ENCODE measurements around the gene FBXW11. TPM values are rescaled to one million over a fixed set of nuclear protein-coding genes. Genes with fewer than 3 reads are reported as not detected.

Gene FBXW11
- total RNA-seq, 1 experiment from 2014 or later: 52.0 TPM

- ATAC-seq (no peak), DNase-seq (ENCODE audit: low read depth, low spot score) (no peak)
- Histone ChIP-seq H2AFZ (ENCODE audit: low read depth, low read length, poor library complexity, severe bottlenecking) (no peak overlapping the region), H3K4me3 (replicated peaks in 1 of 2; ENCODE audit: low read depth in 1 of 2, low read length in 2 of 2) (no peak overlapping the region), H3K27ac (ENCODE audit: low read depth, low read length) (no peak overlapping the region), H3K4me2 (ENCODE audit: low read length) (no peak overlapping the region), H3K9me3 (ENCODE audit: control insufficient read depth in 1 of 2, insufficient read depth in 1 of 2, low read depth in 1 of 2, low read length in 2 of 2) (no peaks in the 10 kb centered on the region), H3K79me2 (ENCODE audit: insufficient read depth, low read length) (no peaks in the 10 kb centered on the region), H3K36me3 (ENCODE audit: control insufficient read depth in 1 of 2, insufficient read depth in 2 of 2, low read length in 2 of 2) (no peaks in the 10 kb centered on the region), H3K9me2 (ENCODE audit: insufficient read depth) (no peaks in the 10 kb centered on the region), H3K9ac (ENCODE audit: low read length) (no peak overlapping the region), H4K20me1 (ENCODE audit: insufficient read depth) (no peaks in the 10 kb centered on the region), H3K4me1 (ENCODE audit: control insufficient read depth in 1 of 2, insufficient read depth in 2 of 2, low read length in 2 of 2) (no peaks in the 10 kb centered on the region), H3K27me3 (ENCODE audit: insufficient read depth, low read length) (no peaks in the 10 kb centered on the region)
- TF ChIP-seq SIN3A (IDR thresholded peaks at IDR 0.05; ENCODE audit: low read depth) (no peak), ATF3 (IDR thresholded peaks at IDR 0.05) (no peak), CTCF (IDR thresholded peaks at IDR 0.05 in 2 of 3, conservative IDR thresholded peaks at IDR 0.05 in 1 of 3; ENCODE audit: borderline replicate concordance in 1 of 3, insufficient read depth in 1 of 3, low read depth in 2 of 3, low read length in 2 of 3) (no peak), JUND (IDR thresholded peaks at IDR 0.05) (no peak), RAD21 (IDR thresholded peaks at IDR 0.05; ENCODE audit: low read depth) (no peak), TCF7L2 (IDR thresholded peaks at IDR 0.05; ENCODE audit: borderline replicate concordance, extremely low read depth, insufficient read depth, insufficient read length) (no peak), SRF (IDR thresholded peaks at IDR 0.05; ENCODE audit: low read depth) (no peak)
- no TSS peak for BruUV-seq (replicated peaks)
- ChIA-PET CTCF (no interaction called here), RAD21 (ENCODE audit: low non-redundant PET in 1 of 2, low total read pairs in 2 of 2, uncharacterized antibody in 2 of 2, unreplicated experiment in 2 of 2) (no interaction called here), POLR2A (no interaction called here)
- intact Hi-C loops (cut with micrococcal nuclease): no loop called here
Measured at GRCh38 chr5:172015346-172015745, 8.9 kb upstream of the FBXW11 start.

GRCh38 chr5:172010278-172010677, 3.8 kb upstream of the FBXW11 start:
- no peak for ATAC-seq
- Histone ChIP-seq H4K20me1 (ENCODE audit: insufficient read depth) (peaks cover 1% of the 10 kb centered on the region; the same call in 1 of the 2 replicates), H3K79me2 (ENCODE audit: insufficient read depth, low read length) (peaks cover 20% of the 10 kb centered on the region), H3K4me3 (replicated peaks in 1 of 2; ENCODE audit: low read depth in 1 of 2, low read length in 2 of 2) (no peak overlapping the region), H3K9ac (ENCODE audit: low read length) (no peak overlapping the region), H3K4me1 (ENCODE audit: control insufficient read depth in 1 of 2, insufficient read depth in 2 of 2, low read length in 2 of 2) (peaks cover 0 to 12% of the 10 kb centered on the region in 2 experiments; a peak in 1 of 4 replicates), H3K9me3 (ENCODE audit: control insufficient read depth in 1 of 2, insufficient read depth in 1 of 2, low read depth in 1 of 2, low read length in 2 of 2) (no peaks in the 10 kb centered on the region), H3K36me3 (ENCODE audit: control insufficient read depth in 1 of 2, insufficient read depth in 2 of 2, low read length in 2 of 2) (no peaks in the 10 kb centered on the region), H3K4me2 (ENCODE audit: low read length) (no peak overlapping the region), H3K27ac (ENCODE audit: low read depth, low read length) (no peak overlapping the region), H3K9me2 (ENCODE audit: insufficient read depth) (no peaks in the 10 kb centered on the region), H2AFZ (ENCODE audit: low read depth, low read length, poor library complexity, severe bottlenecking) (no peak overlapping the region), H3K27me3 (ENCODE audit: insufficient read depth, low read length) (no peaks in the 10 kb centered on the region)
- DNase-seq (ENCODE audit: low read depth, low spot score): no peak
- BruUV-seq (replicated peaks): no TSS peak
- ChIA-PET CTCF (interaction anchor here (0.6 to 1.3 kb wide), 2 partner anchors 178 to 567 kb away, joined by 3 to 4 read pairs; partner anchors contain the start of gene STK10), RAD21 (ENCODE audit: low non-redundant PET in 1 of 2, low total read pairs in 2 of 2, uncharacterized antibody in 2 of 2, unreplicated experiment in 2 of 2) (no interaction called here), POLR2A (no interaction called here)
- no peak for TF ChIP-seq EGR1 (IDR thresholded peaks at IDR 0.05; ENCODE audit: low read depth)
- peak in 1 of 3 experiments; percentile 24; a peak in 2 of 6 replicates for TF ChIP-seq CTCF (IDR thresholded peaks at IDR 0.05 in 2 of 3, conservative IDR thresholded peaks at IDR 0.05 in 1 of 3; ENCODE audit: borderline replicate concordance in 1 of 3, insufficient read depth in 1 of 3, low read depth in 2 of 3, low read length in 2 of 3)
- TF ChIP-seq YY1 (IDR thresholded peaks at IDR 0.05; ENCODE audit: extremely low read depth, insufficient replicate concordance, low read depth, low read length): no peak
- intact Hi-C loops (cut with micrococcal nuclease): no loop called here
